ENCODE measurements around the gene AUTS2. TPM values are rescaled to one million over a fixed set of nuclear protein-coding genes. Genes with fewer than 3 reads are reported as not detected.

The AUTS2 gene
- total RNA-seq, 1 experiment from 2014 or later: 256 TPM

GRCh38 chr7:69586321-69586720 is 12.0 kb upstream of the AUTS2 start:
- H3K56ac ChIP-seq (ENCODE audit: insufficient read length, low read depth, low read length): no peak overlapping the region
- no CpG with 5 or more reads among the region's 3 CpGs for WGBS (ENCODE audit: extremely low coverage, insufficient read length, low lambda C conversion rate)
- no peak for TF ChIP-seq CTCF (conservative IDR thresholded peaks at IDR 0.05)

More at GRCh38 chr7:69586321-69586720, 12.0 kb upstream of the AUTS2 start:
- no peak overlapping the region for H2BK12ac ChIP-seq (ENCODE audit: insufficient read length, low read depth, low read length)
- H3K79me2 ChIP-seq (ENCODE audit: insufficient read depth, low read length): no peaks in the 10 kb centered on the region
- H4K91ac ChIP-seq (ENCODE audit: insufficient read length, low read depth, low read length): no peak overlapping the region
- no peaks in the 10 kb centered on the region for H3K79me1 ChIP-seq (ENCODE audit: insufficient read depth, low read depth, low read length, poor library complexity, severe bottlenecking)
- no peak overlapping the region for H3K4ac ChIP-seq (ENCODE audit: low read depth, low read length)
- Mint-ChIP-seq H3K4me1 (peaks cover 2 to 5% of the 10 kb centered on the region in 2 experiments; a peak in 3 of 4 replicates), H3K36me3 (ENCODE audit: insufficient read depth in 1 of 3, low read depth in 3 of 3) (no peaks in the 10 kb centered on the region; a peak in 2 of 7 replicates), H3K4me3 (no peak overlapping the region), H3K27ac (no peak overlapping the region; a peak in 1 of 7 replicates), H3K27me3 (ENCODE audit: low read depth) (peaks cover 22% of the 10 kb centered on the region), H3K9me3 (peaks cover 0 to 2% of the 10 kb centered on the region in 2 experiments; a peak in 1 of 5 replicates)
- H3K27me3 ChIP-seq (ENCODE audit: insufficient read depth, low read length): no peaks in the 10 kb centered on the region
- no peak overlapping the region for H3K18ac ChIP-seq (ENCODE audit: insufficient read length, low read depth, low read length)
- no peak for DNase-seq
- H3K23me2 ChIP-seq (ENCODE audit: insufficient read length, low read depth, low read length, poor library complexity, severe bottlenecking): no peaks in the 10 kb centered on the region
- no peak overlapping the region for H2BK15ac ChIP-seq (ENCODE audit: low read depth, low read length)
- H2AFZ ChIP-seq (ENCODE audit: low read length): no peak overlapping the region
- no peak overlapping the region for H3K23ac ChIP-seq (ENCODE audit: insufficient read length, low read depth, low read length)
- no peak overlapping the region for H4K8ac ChIP-seq (replicated peaks; ENCODE audit: insufficient read length, low read depth, low read length)
- H4K20me1 ChIP-seq (ENCODE audit: control insufficient read depth, insufficient read depth, insufficient read length): no peaks in the 10 kb centered on the region
- H2AK5ac ChIP-seq (ENCODE audit: insufficient read length, low read length): no peak overlapping the region
- H3K9ac ChIP-seq (ENCODE audit: extremely low read depth, insufficient read length, low read length): no peak overlapping the region
- H2BK120ac ChIP-seq (ENCODE audit: low read depth, low read length, poor library complexity, severe bottlenecking): no peak overlapping the region
- no peaks in the 10 kb centered on the region for H3K4me1 ChIP-seq (ENCODE audit: insufficient read depth, low read length)
- H3K9me3 ChIP-seq (ENCODE audit: control insufficient read depth, low read depth, low read length): no peaks in the 10 kb centered on the region
- H3K14ac ChIP-seq (ENCODE audit: insufficient read depth, low read length): no peak overlapping the region
- H2BK5ac ChIP-seq (ENCODE audit: insufficient read length, low read length): no peak overlapping the region
- H3K27ac ChIP-seq (ENCODE audit: insufficient read length, low read depth, low read length): no peak overlapping the region
- no peak overlapping the region for H2BK20ac ChIP-seq (ENCODE audit: low read depth, low read length, poor library complexity, severe bottlenecking)
- H3K4me2 ChIP-seq (ENCODE audit: insufficient read depth, insufficient read length, low read length): no peak overlapping the region
- no peak overlapping the region for H3T11ph ChIP-seq (ENCODE audit: low read length)
- no peak overlapping the region for H4K5ac ChIP-seq (ENCODE audit: insufficient read length, low read depth, low read length)

Data from H9 (cell line).